Liver (tissue), 9 donors: ENCODE measurements around the gene QSOX1. TPM values are rescaled to one million over a fixed set of nuclear protein-coding genes. Genes with fewer than 3 reads are reported as not detected.

Experiments used
- DNase-seq: peaks from one replicate; pipeline ENCODE4 v3.0.0-alpha.2; 2017; ENCODE audit warnings: low spot score
- H3K27ac ChIP-seq, 2 donors: one replicate each; pipeline ENCODE4 v1.7.0; 2013; ENCODE audit warnings: inconsistent platforms in 2 of 2, low read length in 2 of 2, control low read depth in 1 of 2, low read depth in 1 of 2, mild to moderate bottlenecking in 1 of 2
- H3K27me3 ChIP-seq, 4 donors: one replicate each; pipeline versions ENCODE4 v1.6.1 to v1.7.0; 2013; ENCODE audit warnings: low read length in 3 of 4, inconsistent platforms in 1 of 4, mild to moderate bottlenecking in 1 of 4, moderate library complexity in 1 of 4; ENCODE audit not compliant: control insufficient read depth in 4 of 4, insufficient read depth in 4 of 4
- H3K36me3 ChIP-seq, 4 donors: one replicate each; pipeline versions ENCODE4 v1.6.1 to v1.7.0; 2013; ENCODE audit warnings: low read length in 3 of 4, mild to moderate bottlenecking in 3 of 4, low read depth in 1 of 4, moderate library complexity in 1 of 4; ENCODE audit not compliant: control insufficient read depth in 4 of 4, insufficient read depth in 3 of 4
- H3K4me1 ChIP-seq, 4 donors: one replicate each; pipeline versions ENCODE4 v1.6.1 to v1.7.0; 2013; ENCODE audit warnings: low read length in 3 of 4, mild to moderate bottlenecking in 3 of 4, moderate library complexity in 1 of 4; ENCODE audit not compliant: control insufficient read depth in 4 of 4, insufficient read depth in 4 of 4
- H3K4me3 ChIP-seq, 3 donors: one replicate each; pipeline versions ENCODE4 v1.6.1 to v1.7.0; 2013; ENCODE audit warnings: low read length in 3 of 3, control low read depth in 1 of 3, low read depth in 1 of 3, mild to moderate bottlenecking in 1 of 3
- H3K9ac ChIP-seq, 2 donors: one replicate each; pipeline ENCODE4 v1.7.0; 2013; ENCODE audit warnings: low read length in 2 of 2, mild to moderate bottlenecking in 2 of 2, moderate library complexity in 2 of 2, control low read depth in 1 of 2, low read depth in 1 of 2
- H3K9me3 ChIP-seq, 4 donors: one replicate each; pipeline versions ENCODE4 v1.6.1 to v1.7.0; 2013; ENCODE audit warnings: low read length in 3 of 4; ENCODE audit not compliant: control insufficient read depth in 4 of 4
- ATF3 ChIP-seq: IDR thresholded peaks from 2 replicates; pipeline ENCODE4 v1.6.1; 2016; ENCODE audit warnings: antibody characterized with exemption
- CTCF ChIP-seq: fragments of 150-350 bp; IDR thresholded peaks from 2 replicates; pipeline ENCODE4 v1.5.1; 2017; ENCODE audit warnings: improper control_type of control experiment, low read depth, low read length; ENCODE audit not compliant: missing input control
- EGR1 ChIP-seq, 2 donors: IDR thresholded peaks; 2 replicates each; pipeline ENCODE4 v1.6.1; 2016 to 2018; ENCODE audit warnings: antibody characterized with exemption in 2 of 2, low read depth in 2 of 2
- FOXA1 ChIP-seq: IDR thresholded peaks from 2 replicates; pipeline ENCODE4 v1.6.1; 2016; ENCODE audit warnings: antibody characterized with exemption
- GABPA ChIP-seq, 2 donors: IDR thresholded peaks in 1 of 2; conservative IDR thresholded peaks in 1 of 2; 2 replicates each; pipeline ENCODE4 v1.6.1; 2016; ENCODE audit warnings: antibody characterized with exemption in 2 of 2, mild to moderate bottlenecking in 1 of 2, moderate library complexity in 1 of 2
- HNF4G ChIP-seq: IDR thresholded peaks from 2 replicates; pipeline ENCODE4 v1.6.1; 2016; ENCODE audit warnings: antibody characterized with exemption
- JUND ChIP-seq, 2 donors: IDR thresholded peaks; 2 replicates each; pipeline ENCODE4 v1.6.1; 2016; ENCODE audit warnings: antibody characterized with exemption in 2 of 2
- MAX ChIP-seq: IDR thresholded peaks from 2 replicates; pipeline ENCODE4 v1.6.1; 2016; ENCODE audit warnings: antibody characterized with exemption
- NR2F2 ChIP-seq: IDR thresholded peaks from 2 replicates; pipeline ENCODE4 v1.6.1; 2016; ENCODE audit warnings: antibody characterized with exemption
- RAD21 ChIP-seq, 2 donors: IDR thresholded peaks; 2 replicates each; pipeline ENCODE4 v1.6.1; 2016; ENCODE audit warnings: antibody characterized with exemption in 2 of 2, mild to moderate bottlenecking in 2 of 2
- REST ChIP-seq: IDR thresholded peaks from 2 replicates; pipeline ENCODE4 v1.6.1; 2016; ENCODE audit warnings: antibody characterized with exemption, mild to moderate bottlenecking
- RXRA ChIP-seq, 2 donors: IDR thresholded peaks; 2 replicates each; pipeline ENCODE4 v1.6.1; 2017 to 2018; ENCODE audit warnings: antibody characterized with exemption in 2 of 2, mild to moderate bottlenecking in 1 of 2
- SP1 ChIP-seq: IDR thresholded peaks from 2 replicates; pipeline ENCODE4 v1.6.1; 2018; ENCODE audit warnings: antibody characterized with exemption, mild to moderate bottlenecking
- ZBTB33 ChIP-seq: IDR thresholded peaks from 2 replicates; pipeline ENCODE4 v1.6.1; 2016; ENCODE audit warnings: antibody characterized with exemption
- WGBS: extraction: QIAGEN DNeasy Blood & Tissue Kit; methylation state at CpG from one replicate; pipeline ENCODE4 v1.1.7; 2013; 5-methylcytosine and 5-hydroxymethylcytosine counted together
- polyA plus RNA-seq, 2 donors: library from polyadenylated mRNA; stranded (reverse) in 1 of 2; unstranded in 1 of 2; fragments of 200-250 nt in 1 of 2; fragments of >200 nt in 1 of 2; fragmentation: Nextera tagmentation in 1 of 2; extraction: Ambion mirVana in 1 of 2; gene quantifications; one replicate each; pipeline versions ENCODE4 v1.2.1 to v1.2.3, GENCODE V29; 2013 to 2015
- total RNA-seq, 2 donors: library from RNA; depleted of rRNA; stranded (reverse); fragments of >200 nt; gene quantifications; one replicate each; pipeline ENCODE4 v1.2.3, GENCODE V29; 2014
- donor health status: healthy.
- donor health status: healthy.
- donor health status: healthy.
- donor health status: healthy.
- donor health status: healthy.

Gene QSOX1
- total and polyA plus RNA-seq, 4 donors, result 14.3 to 49.2 (median 38.1) TPM

GRCh38 chr1:180224902-180225301, 70.2 kb downstream of the QSOX1 start:
- no peaks in the 10 kb centered on the region for H3K9me3 ChIP-seq
- TF ChIP-seq REST (no peak), MAX (no peak), HNF4G (no peak), RAD21 (IDR thresholded peaks at IDR 0.05) (no peak), GABPA (IDR thresholded peaks at IDR 0.05 in 1 of 2, conservative IDR thresholded peaks at IDR 0.05 in 1 of 2) (no peak), ZBTB33 (no peak), CTCF (no peak)
- no peaks in the 10 kb centered on the region for H3K36me3 ChIP-seq
- H3K27ac ChIP-seq, result no peak overlapping the region
- no peak for DNase-seq
- peaks cover 6 to 12% (median 8%) of the 10 kb centered on the region in 4 donors for H3K4me1 ChIP-seq
- no peak overlapping the region for H3K4me3 ChIP-seq
- H3K9ac ChIP-seq, result no peak overlapping the region
- 68% methylated on average over 5 of the region's 5 CpGs for WGBS
- H3K27me3 ChIP-seq, result peaks cover 0 to 17% (median 6%) of the 10 kb centered on the region in 4 donors

- TF ChIP-seq NR2F2 (no peak), JUND (IDR thresholded peaks at IDR 0.05) (no peak), GABPA (IDR thresholded peaks at IDR 0.05 in 1 of 2, conservative IDR thresholded peaks at IDR 0.05 in 1 of 2) (no peak), FOXA1 (no peak), RXRA (IDR thresholded peaks at IDR 0.05) (no peak), EGR1 (IDR thresholded peaks at IDR 0.05; ENCODE audit: low read depth in 2 of 2) (no peak), ATF3 (no peak), MAX (no peak), REST (no peak), RAD21 (IDR thresholded peaks at IDR 0.05) (no peak), ZBTB33 (no peak), SP1 (no peak), CTCF (no peak)
- H3K9ac ChIP-seq, result no peak overlapping the region
- H3K27ac ChIP-seq, result no peak overlapping the region
- H3K27me3 ChIP-seq, result peaks cover 0 to 17% (median 7%) of the 10 kb centered on the region in 4 donors
- 57% methylated on average over 2 of the region's 2 CpGs for WGBS
- no peaks in the 10 kb centered on the region for H3K36me3 ChIP-seq
- no peaks in the 10 kb centered on the region for H3K9me3 ChIP-seq
- peaks cover 9 to 16% (median 10%) of the 10 kb centered on the region in 4 donors for H3K4me1 ChIP-seq
- DNase-seq, result no peak
- H3K4me3 ChIP-seq, result no peak overlapping the region
These were observed 70.7 kb downstream of the QSOX1 start for GRCh38 chr1:180225403-180225802.
